H7 (cell line): Measurements from ENCODE around the gene ITGA11. TPM values are rescaled to one million over a fixed set of nuclear protein-coding genes. Genes with fewer than 3 reads are reported as not detected.
"Not testable (repeated sequence)": the region's sequence is repeated elsewhere in the genome, so short reads cannot be mapped to it uniquely, and the experiment has no call there.

Experiments
- DNase-seq: peaks from one replicate; pipeline ENCODE4 v3.0.0; 2012
- H3K27me3 ChIP-seq: 2 replicates; pipeline ENCODE4 v1.6.0; 2011; ENCODE audit warnings: mild to moderate bottlenecking, low read length; ENCODE audit not compliant: control insufficient read depth, insufficient read depth
- H3K36me3 ChIP-seq: replicated peaks from 2 replicates; pipeline ENCODE4 v1.5.1; 2011; ENCODE audit warnings: low read length; ENCODE audit not compliant: control insufficient read depth, insufficient read depth
- H3K4me3 ChIP-seq: 2 replicates; pipeline ENCODE4 v1.5.1; 2011; ENCODE audit warnings: low read depth, mild to moderate bottlenecking, control low read depth, low read length, moderate library complexity; ENCODE audit not compliant: insufficient read depth
- total RNA-seq: library from RNA; depleted of rRNA; stranded (reverse); fragments of >200 nt; shearing (Covaris generic); gene quantifications from 2 replicates; pipeline ENCODE4 v1.2.3, GENCODE V29; 2014

ITGA11 gene
- total RNA-seq, 1 experiment from 2014 or later: 0.03 TPM

DNA sequence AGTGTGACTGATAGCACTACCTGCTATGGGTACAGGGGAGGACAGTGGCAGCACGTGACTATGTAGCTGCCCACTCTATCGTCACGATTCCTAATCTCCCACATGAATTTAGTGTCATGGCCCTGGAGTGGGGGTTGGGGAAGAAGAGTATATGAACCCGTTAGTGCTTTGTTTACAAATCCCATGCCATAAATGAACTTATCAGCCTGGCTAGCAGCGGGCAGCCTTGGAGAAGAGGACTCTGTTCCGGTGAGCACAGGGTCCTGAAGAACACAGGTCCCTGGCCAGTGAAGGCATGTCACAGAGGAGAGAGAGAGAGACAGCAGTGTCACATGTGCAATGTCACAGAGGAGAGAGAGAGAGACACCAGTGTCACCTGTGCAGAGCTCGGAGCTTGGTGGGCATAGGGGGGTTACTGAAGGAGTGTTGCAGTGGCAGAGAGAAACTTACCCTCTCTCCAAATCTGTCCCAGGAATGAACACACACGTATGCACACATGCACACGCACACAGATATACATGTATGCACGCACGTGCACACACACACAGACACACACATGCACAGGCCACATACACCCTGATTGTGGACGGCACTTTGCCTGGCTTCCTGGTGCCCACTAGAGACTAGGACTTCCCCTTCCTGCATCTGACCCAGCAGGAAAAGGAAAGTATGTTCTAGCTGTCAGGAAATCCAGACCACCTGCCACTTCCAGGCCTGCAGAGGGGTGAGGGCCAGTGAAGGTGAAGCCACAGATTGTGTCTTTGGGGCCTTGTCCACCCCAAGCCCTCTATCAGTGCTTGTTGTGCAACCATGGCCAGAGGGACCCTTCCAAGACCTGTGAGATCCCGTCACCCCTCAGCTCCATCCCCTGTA is 26.3 kb downstream of the ITGA11 start:
- H3K27me3 ChIP-seq: no peaks in the 10 kb centered on the region

GRCh38 chr15:68404056-68404798 is 27.7 kb downstream of the ITGA11 start:
- H3K4me3 ChIP-seq: no peak overlapping the region
- no peaks in the 10 kb centered on the region for H3K27me3 ChIP-seq
- no peak for DNase-seq
- H3K36me3 ChIP-seq: no peaks in the 10 kb centered on the region

More for the DNA sequence above, 26.3 kb downstream of the ITGA11 start:
- Histone ChIP-seq H3K36me3 (no peaks in the 10 kb centered on the region), H3K4me3 (no peak overlapping the region)
- no peak for DNase-seq

DNA sequence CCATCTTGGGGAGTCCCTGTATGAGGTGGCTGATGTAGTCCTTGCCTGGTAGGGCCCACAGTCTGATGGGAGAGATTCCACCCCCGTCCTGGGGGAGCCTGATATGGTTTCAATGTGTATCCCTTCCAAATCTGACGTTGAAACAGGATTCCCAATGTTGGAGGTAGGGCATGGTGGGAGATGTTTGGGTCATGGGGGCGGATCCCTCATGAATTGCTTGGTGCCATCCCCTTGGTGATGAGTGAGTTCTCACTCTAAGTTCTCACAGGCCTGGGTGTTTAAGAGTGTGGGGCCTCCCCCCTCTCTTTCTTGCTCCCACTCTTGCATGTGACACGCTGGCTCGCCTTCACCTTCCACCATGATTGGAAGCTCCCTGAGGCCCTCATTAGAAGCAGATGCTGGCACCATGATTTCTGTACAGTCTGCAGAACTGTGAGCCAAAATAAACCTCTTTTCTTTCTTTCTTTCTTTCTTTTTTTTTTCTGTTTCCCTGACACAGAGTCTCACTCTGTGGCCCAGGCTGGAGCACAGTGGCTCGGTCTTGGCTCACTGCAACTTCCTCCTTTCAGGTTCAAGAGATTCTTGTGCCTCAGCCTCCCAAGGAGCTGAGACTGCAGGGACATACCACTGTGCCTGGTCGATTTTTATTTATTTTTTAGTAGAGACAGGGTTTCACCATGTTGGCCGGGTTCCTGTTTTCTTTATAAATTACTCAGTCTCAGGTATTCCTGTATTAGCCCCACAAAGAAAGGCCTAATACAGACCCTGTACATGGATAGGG is 28.6 kb downstream of the ITGA11 start:
- Histone ChIP-seq H3K4me3 (no peak overlapping the region), H3K27me3 (no peaks in the 10 kb centered on the region), H3K36me3 (no peaks in the 10 kb centered on the region)
- DNase-seq: no peak

DNA sequence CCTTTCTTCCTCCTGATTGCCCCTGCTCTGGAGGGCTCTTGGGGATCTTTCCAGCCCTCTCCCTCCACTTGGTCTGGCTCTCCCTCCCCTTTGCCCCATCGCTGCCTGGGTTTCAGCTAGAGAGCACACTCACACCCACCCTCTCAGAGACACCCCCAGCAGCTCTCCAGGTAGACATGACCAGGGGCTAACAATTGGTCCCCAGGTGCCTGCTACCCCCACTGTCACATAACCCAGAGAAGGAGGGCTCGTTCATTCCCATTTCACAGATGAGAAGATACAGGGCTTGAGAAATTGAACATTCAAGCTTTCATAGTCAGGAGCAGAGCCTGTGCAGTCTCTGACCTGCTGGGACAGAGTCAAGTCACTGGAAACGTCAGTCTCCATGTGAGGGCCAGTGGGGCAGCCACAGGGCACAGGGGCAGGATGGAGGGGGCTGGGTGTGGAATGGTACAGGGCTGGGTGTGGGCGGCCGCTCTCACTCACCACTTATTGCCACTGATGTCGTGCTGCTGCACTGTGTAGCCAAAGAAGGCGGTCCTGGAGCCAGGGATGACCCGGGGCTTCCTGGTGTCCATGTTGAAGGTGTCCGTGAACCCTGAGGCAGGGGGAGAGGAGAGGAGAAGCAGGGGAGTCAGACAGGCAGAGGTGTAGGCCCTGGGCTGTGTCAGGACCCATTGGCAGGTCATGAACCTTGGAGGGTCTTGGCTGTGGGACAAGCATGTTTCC is 29.4 kb downstream of the ITGA11 start:
- no peak for DNase-seq
- Histone ChIP-seq H3K27me3 (no peaks in the 10 kb centered on the region), H3K36me3 (no peaks in the 10 kb centered on the region), H3K4me3 (no peak overlapping the region)

- DNase-seq: no peak
- Histone ChIP-seq H3K36me3 (no peaks in the 10 kb centered on the region), H3K27me3 (no peaks in the 10 kb centered on the region), H3K4me3 (no peak overlapping the region)
These were observed 30.2 kb downstream of the ITGA11 start for GRCh38 chr15:68401496-68402431.

DNA sequence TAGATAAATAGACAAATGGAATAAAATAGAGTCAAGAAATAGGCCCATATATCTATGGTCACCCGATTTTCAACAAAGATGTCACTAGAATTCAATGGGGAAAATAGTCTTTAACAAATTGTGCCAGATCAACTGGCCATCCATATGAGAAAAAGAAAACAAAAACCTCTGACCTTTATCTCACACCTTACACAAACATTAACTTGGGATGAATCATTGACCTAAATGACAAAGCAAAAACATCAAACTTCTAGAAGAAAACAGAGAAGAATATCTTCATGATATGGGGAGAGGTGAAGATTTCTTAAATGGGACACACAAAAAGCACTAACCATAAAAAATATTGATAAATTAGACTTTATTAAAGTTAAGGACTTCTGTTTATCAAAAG is 31.9 kb downstream of the ITGA11 start:
- no peak overlapping the region for H3K4me3 ChIP-seq
- no peaks in the 10 kb centered on the region for H3K27me3 ChIP-seq
- DNase-seq: no peak
- H3K36me3 ChIP-seq: no peaks in the 10 kb centered on the region

DNA sequence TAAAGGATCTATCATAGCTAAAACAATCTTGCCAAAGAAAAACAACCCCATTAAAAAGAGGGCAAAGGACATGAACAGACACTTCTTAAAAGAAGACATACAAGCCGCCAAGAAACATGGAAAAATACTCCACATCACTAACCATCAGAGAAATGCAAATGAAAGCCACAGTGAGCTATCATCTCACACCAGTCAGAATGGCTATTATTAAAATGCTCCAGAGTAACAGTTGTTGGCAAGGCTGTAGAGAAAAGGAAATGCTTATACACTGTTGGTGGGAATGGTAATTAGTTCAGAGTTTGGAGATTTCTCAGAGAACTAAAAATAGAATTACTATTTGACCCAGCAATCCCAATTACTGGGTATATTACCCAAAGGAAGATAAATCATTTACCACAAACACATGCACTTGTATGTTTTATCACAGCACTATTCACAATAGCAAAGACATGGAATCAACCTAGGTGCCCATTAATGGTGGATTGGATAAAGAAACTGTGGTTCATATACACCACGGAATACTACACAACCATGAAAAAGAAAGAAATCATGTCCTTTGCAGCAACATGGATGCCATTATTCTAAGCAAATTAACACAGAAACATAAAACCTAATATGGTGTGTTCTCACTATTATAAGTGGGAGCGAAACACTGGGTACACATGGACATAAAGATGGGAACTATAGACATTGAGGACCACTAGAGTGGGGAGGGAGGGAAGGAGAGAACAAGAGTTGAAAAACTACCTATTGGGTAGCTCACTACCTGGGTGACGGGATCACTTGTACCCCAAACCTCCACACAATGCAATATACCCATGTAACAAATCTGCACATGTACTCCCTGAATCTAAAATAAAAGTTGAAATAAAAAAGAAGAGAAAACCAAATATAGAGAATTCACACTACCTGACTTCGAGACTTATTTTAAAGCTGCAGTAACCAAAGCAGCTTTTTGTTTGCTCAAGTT is 32.6 kb downstream of the ITGA11 start:
- Histone ChIP-seq H3K36me3 (no peaks in the 10 kb centered on the region), H3K27me3 (no peaks in the 10 kb centered on the region), H3K4me3 (no peak overlapping the region)
- no peak for DNase-seq

DNA sequence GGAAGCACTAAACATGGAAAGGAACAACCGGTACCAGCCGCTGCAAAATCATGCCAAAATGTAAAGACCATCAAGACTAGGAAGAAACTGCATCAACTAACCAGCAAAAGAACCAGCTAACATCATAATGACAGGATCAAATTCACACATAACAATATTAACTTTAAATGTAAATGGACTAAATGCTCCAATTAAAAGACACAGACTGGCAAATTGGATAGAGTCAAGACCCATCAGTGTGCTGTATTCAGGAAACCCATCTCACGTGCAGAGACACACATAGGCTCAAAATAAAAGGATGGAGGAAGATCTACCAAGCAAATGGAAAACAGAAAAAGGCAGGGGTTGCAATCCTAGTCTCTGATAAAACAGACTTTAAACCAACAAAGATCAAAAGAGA is 34.0 kb downstream of the ITGA11 start:
- DNase-seq, H3K4me3 ChIP-seq, H3K36me3 ChIP-seq, H3K27me3 ChIP-seq: not testable (repeated sequence)

DNA sequence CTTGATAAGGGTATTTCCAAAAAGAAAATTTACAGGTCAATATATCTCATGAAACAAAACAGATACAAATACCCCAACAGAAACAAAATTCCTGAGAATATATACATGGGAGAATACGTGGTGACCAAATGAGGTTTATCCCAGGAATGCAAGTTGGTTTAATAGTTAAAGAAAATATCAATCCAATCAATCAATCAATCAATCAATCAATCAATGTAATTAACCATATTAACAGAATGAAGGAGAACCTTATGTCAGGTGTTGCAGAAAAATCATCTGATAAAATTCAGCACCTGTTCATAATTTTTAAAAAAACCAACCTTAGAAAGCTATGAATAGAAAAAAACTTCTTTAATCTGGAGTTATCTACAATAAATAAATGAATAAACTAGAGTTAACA is 35.9 kb downstream of the ITGA11 start:
- no peaks in the 10 kb centered on the region for H3K36me3 ChIP-seq
- DNase-seq: no peak
- no peak overlapping the region for H3K4me3 ChIP-seq
- H3K27me3 ChIP-seq: no peaks in the 10 kb centered on the region

DNA sequence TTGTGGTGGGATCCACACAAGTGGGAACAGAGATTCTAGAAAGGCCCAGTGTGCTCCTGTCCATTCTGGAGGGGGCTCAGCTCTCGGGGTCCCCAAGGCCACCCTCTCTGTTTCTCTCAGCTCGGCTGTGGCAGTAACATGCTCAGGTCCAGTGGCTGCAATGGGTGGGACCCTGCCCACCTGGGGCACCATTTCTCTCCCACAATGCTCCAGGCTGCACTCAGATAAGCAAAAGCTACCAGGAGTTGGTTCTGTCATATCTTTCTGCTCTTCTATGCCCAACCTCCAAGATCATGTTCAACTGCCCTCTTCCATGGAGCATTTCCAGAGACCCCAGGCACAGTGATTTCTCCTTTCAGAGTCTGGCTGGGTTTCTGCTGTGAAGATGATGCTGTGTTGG is 40.8 kb downstream of the ITGA11 start:
- H3K4me3 ChIP-seq: no peak overlapping the region
- H3K27me3 ChIP-seq: no peaks in the 10 kb centered on the region; the same call in 1 of the 2 replicates
- H3K36me3 ChIP-seq: no peaks in the 10 kb centered on the region
- no peak for DNase-seq

- no peak overlapping the region for H3K4me3 ChIP-seq
- H3K27me3 ChIP-seq: no peaks in the 10 kb centered on the region; the same call in 1 of the 2 replicates
- DNase-seq: no peak
- no peaks in the 10 kb centered on the region for H3K36me3 ChIP-seq
These were observed 41.8 kb downstream of the ITGA11 start for GRCh38 chr15:68389936-68390817.
